Measurements from ENCODE around the gene TMEM44. TPM values are rescaled to one million over a fixed set of nuclear protein-coding genes. Genes with fewer than 3 reads are reported as not detected.

Gene TMEM44
- total and polyA plus RNA-seq, 12 donors: 1.3 to 20.4 (median 7.3) TPM

DNA sequence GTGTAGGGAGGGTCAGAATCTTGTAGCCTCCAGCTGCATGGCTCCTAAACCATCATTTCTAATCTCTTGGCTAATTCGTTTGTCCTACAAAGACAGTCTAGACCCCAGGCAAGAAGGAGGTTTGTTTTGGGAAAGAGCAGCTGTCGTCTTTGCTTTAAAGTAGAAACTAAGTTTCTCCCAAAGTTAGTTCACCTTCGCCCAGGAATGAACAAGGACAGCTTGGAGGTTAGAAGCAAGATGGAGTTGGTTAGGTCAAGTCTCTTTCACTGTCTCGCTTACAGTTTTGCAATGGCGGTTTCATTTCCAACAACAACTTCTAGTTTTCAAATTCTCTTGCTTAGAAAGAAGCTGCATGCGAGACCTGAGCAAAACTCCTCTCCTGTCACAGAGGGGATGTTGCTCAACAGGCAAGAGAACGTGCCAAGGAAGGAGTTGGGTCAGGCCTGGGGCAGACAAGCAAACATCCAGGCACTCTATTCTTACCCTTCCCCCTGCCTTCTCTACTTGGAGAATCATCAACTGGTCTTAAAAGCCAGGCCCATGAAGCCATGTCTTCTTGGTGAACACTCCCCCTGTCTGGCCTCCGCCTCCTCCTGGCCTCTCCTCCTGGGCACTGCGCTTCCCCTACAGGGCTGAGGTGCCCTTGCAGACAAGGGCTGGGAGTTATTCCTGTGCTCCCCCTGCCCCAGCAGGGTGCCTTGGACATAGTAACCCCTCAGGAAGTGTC lies 57.6 kb downstream of the TMEM44 start:
- H3K36me3 ChIP-seq (replicated peaks in 1 of 2): no peaks in the 10 kb centered on the region
- H3K9me3 ChIP-seq (replicated peaks in 1 of 3): no peaks in the 10 kb centered on the region
- H3K27me3 ChIP-seq: no peaks in the 10 kb centered on the region
- DNase-seq: peak in 6 of 7 donors; percentile 66 to 85 (median 74)
- intact Hi-C loops (cut with DNase I): no loop called here
- TF ChIP-seq POLR2A (IDR thresholded peaks at IDR 0.05) (no peak), CTCF (IDR thresholded peaks at IDR 0.05) (no peak)
- peaks cover 11 to 36% of the 10 kb centered on the region in 2 donors for H3K4me1 ChIP-seq (replicated peaks in 1 of 2)
- H3K27ac ChIP-seq: peak overlapping the region in 3 of 5 donors; percentile 52 to 79 (median 77)
- no peak overlapping the region for H3K4me3 ChIP-seq
- WGBS, 4 donors: 71 to 84% (median 73%) methylated on average over 9 of the region's 9 CpGs

GRCh38 chr3:194574639-194575483 lies 58.4 kb downstream of the TMEM44 start:
- Histone ChIP-seq H3K27me3 (no peaks in the 10 kb centered on the region), H3K4me3 (no peak overlapping the region), H3K4me1 (replicated peaks in 1 of 2) (peaks cover 11 to 35% of the 10 kb centered on the region in 2 donors), H3K36me3 (replicated peaks in 1 of 2) (no peaks in the 10 kb centered on the region), H3K27ac (peak overlapping the region in 4 of 5 donors; percentile 20 to 79 (median 68)), H3K9me3 (replicated peaks in 1 of 3) (no peaks in the 10 kb centered on the region)
- 37 to 56% (median 51%) methylated on average over 13 to 15 of the region's 15 CpGs for WGBS, 4 donors
- intact Hi-C loops (cut with DNase I): no loop called here
- TF ChIP-seq CTCF (IDR thresholded peaks at IDR 0.05) (peak; percentile 20 to 51 (median 28)), POLR2A (IDR thresholded peaks at IDR 0.05) (peak in 1 of 2 donors; percentile 63)
- DNase-seq: peak; percentile 39 to 82 (median 71)

DNA sequence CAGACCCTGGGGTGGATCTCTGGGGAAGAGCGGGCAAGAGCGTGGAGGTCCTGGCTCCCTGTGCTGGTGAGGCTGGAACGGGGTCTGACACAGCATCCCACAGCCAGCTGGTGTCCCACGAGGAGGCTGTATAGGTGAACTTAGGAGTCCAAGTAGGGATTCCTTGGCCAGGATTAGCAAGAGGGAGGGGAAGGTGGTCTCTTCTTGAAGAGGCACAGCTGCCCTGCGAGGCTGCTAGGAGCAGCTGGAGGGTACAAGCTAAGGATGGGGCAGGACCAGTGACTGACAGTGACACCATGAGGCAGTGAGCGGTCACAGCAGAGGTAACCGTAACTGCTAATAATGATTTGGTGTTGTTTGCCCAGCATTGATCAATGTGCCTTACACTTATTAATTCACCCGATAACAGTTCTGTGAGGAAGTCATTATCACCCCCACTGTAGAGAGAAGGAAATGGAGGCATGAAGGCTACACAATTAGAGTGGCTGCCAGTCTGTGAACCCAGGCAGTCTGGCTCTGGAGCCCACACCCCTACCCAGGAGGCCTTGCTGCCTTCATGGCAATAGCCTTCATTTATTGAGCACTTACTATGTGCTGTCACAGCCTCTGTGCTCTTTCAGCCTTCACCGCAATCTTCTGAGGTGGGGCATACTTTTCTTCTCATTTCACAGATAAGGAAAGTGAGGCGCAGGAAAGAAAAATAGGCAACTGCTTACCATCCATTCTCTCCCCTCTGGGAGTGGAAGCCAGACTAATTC lies 59.4 kb downstream of the TMEM44 start:
- TF ChIP-seq POLR2A (IDR thresholded peaks at IDR 0.05) (no peak), CTCF (IDR thresholded peaks at IDR 0.05) (peak in 5 of 6 experiments; percentile 30 to 54 (median 44))
- Histone ChIP-seq H3K36me3 (replicated peaks in 1 of 2) (no peaks in the 10 kb centered on the region), H3K4me1 (replicated peaks in 1 of 2) (peaks cover 11 to 24% of the 10 kb centered on the region in 2 donors), H3K9me3 (replicated peaks in 1 of 3) (no peaks in the 10 kb centered on the region), H3K27ac (no peak overlapping the region), H3K4me3 (no peak overlapping the region), H3K27me3 (no peaks in the 10 kb centered on the region)
- WGBS, 4 donors: 72 to 78% (median 74%) methylated on average over 9 to 10 of the region's 10 CpGs
- peak in 4 of 7 donors; percentile 38 to 57 (median 50) for DNase-seq
- intact Hi-C loops (cut with DNase I): no loop called here
